Hematopoietic multipotent progenitor cell treated with erythropoietin and hydrocortisone succinate and interleukin-3 and kit ligand, for 4 days (in vitro differentiated cells): ENCODE data around the gene PRR14L.
"Not testable (repeated sequence)": the region's sequence is repeated elsewhere in the genome, so short reads cannot be mapped to it uniquely, and the experiment has no call there.

Source experiments
- DNase-seq: peaks from one replicate; pipeline ENCODE4 v3.0.0-alpha.2; 2015

The PRR14L gene

GRCh38 chr22:31681349-31682345 is 68.3 kb downstream of the PRR14L start:
- DNase-seq = no peak

GRCh38 chr22:31680861-31681341 is 69.0 kb downstream of the PRR14L start:
- no peak for DNase-seq

- DNase-seq = no peak
These were observed 71.2 kb downstream of the PRR14L start for GRCh38 chr22:31678748-31679147.

GRCh38 chr22:31676700-31677099 is 73.2 kb downstream of the PRR14L start:
- DNase-seq = peak; percentile 97

GRCh38 chr22:31674219-31674618 is 75.7 kb downstream of the PRR14L start:
- peak; percentile 58 for DNase-seq

GRCh38 chr22:31668849-31669248 is 81.1 kb downstream of the PRR14L start:
- DNase-seq = not testable (repeated sequence)

- no peak for DNase-seq
These were observed 87.3 kb downstream of the PRR14L start for GRCh38 chr22:31662668-31663037.

GRCh38 chr22:31661851-31662667 is 87.9 kb downstream of the PRR14L start, which contains the start of gene PISD:
PISD (minus strand) TSS chr22:31662215; CDS start chr22:31662208, 7 bp downstream.
- peak; percentile 98 for DNase-seq

GRCh38 chr22:31660860-31661341 is 89.0 kb downstream of the PRR14L start:
- not testable (repeated sequence) for DNase-seq

GRCh38 chr22:31659246-31659645 is 90.7 kb downstream of the PRR14L start:
- no peak for DNase-seq

- DNase-seq = no peak
These were observed 95.5 kb downstream of the PRR14L start for GRCh38 chr22:31654408-31654807.

- DNase-seq = no peak
These were observed 96.0 kb downstream of the PRR14L start for GRCh38 chr22:31653944-31654343.

GRCh38 chr22:31652911-31653684 is 96.8 kb downstream of the PRR14L start:
- no peak for DNase-seq

- DNase-seq = no peak
These were observed 97.8 kb downstream of the PRR14L start for GRCh38 chr22:31652088-31652487.

GRCh38 chr22:31651664-31652063 is 98.3 kb downstream of the PRR14L start:
- DNase-seq = no peak

GRCh38 chr22:31650391-31650790 is 99.5 kb downstream of the PRR14L start:
- DNase-seq = no peak

GRCh38 chr22:31647523-31648320 is 102.2 kb downstream of the PRR14L start:
- DNase-seq = no peak

- no peak for DNase-seq
These were observed 102.9 kb downstream of the PRR14L start for GRCh38 chr22:31647066-31647465.

GRCh38 chr22:31646186-31647019 is 103.5 kb downstream of the PRR14L start:
- no peak for DNase-seq

- DNase-seq = no peak
These were observed 110.4 kb downstream of the PRR14L start for GRCh38 chr22:31639436-31640039.
